HepG2 (cell line): ENCODE data around the gene UBE2O. TPM values are rescaled to one million over a fixed set of nuclear protein-coding genes. Genes with fewer than 3 reads are reported as not detected.

Experiments
- DPF2 ChIP-seq: sonication (generic); formaldehyde crosslinking; IDR thresholded peaks from 2 replicates; pipeline ENCODE4 v1.4.0; 2020; ENCODE audit warnings: mild to moderate bottlenecking, low read depth, missing genetic modification reagents, borderline replicate concordance
- EP300 ChIP-seq, 3 experiments: sonication (generic) in 1 of 3; formaldehyde crosslinking in 1 of 3; IDR thresholded peaks; 2 replicates each; pipeline versions ENCODE4 v1.5.1 to v1.6.1; 2011 to 2020; ENCODE audit warnings: low read depth in 2 of 3, low read length in 2 of 3, borderline replicate concordance in 1 of 3, improper control_type of control experiment in 1 of 3, mild to moderate bottlenecking in 1 of 3, missing genetic modification reagents in 1 of 3, moderate library complexity in 1 of 3
- FOXC1 ChIP-seq: sonication (generic); formaldehyde crosslinking; IDR thresholded peaks from 2 replicates; pipeline ENCODE4 v1.8.0; 2022; ENCODE audit warnings: mild to moderate bottlenecking, missing genetic modification reagents, borderline replicate concordance
- FOXP1 ChIP-seq, 2 experiments: fragments of 450-650 bp in 1 of 2; IDR thresholded peaks; 2 replicates each; pipeline ENCODE4 v1.6.1; 2017 to 2018; ENCODE audit warnings: antibody characterized with exemption in 1 of 2
- HMG20B ChIP-seq: conservative IDR thresholded peaks from 2 replicates; pipeline ENCODE4 v1.6.1; 2016; ENCODE audit warnings: missing genetic modification reagents, missing compliant biosample characterization
- IRX3 ChIP-seq: sonication (generic); formaldehyde crosslinking; IDR thresholded peaks from 2 replicates; pipeline ENCODE4 v1.8.1; 2023; ENCODE audit warnings: mild to moderate bottlenecking, low read depth, missing genetic modification reagents, borderline replicate concordance
- ISL2 ChIP-seq: sonication (generic); formaldehyde crosslinking; IDR thresholded peaks from 2 replicates; pipeline ENCODE4 v1.5.0; 2020; ENCODE audit warnings: missing genetic modification reagents
- KDM5B ChIP-seq: sonication (generic); formaldehyde crosslinking; IDR thresholded peaks from 2 replicates; pipeline ENCODE4 v1.4.0; 2020; ENCODE audit warnings: missing genetic modification reagents, mild to moderate bottlenecking, borderline replicate concordance
- MED1 ChIP-seq: sonication (generic); formaldehyde crosslinking; IDR thresholded peaks from 2 replicates; pipeline ENCODE4 v1.4.0; 2020; ENCODE audit warnings: missing genetic modification reagents
- MLX ChIP-seq: IDR thresholded peaks from 2 replicates; pipeline ENCODE4 v1.6.1; 2016
- PBX2 ChIP-seq: IDR thresholded peaks from 2 replicates; pipeline ENCODE4 v1.6.1; 2016; ENCODE audit warnings: control low read depth
- POGZ ChIP-seq: sonication (generic); formaldehyde crosslinking; IDR thresholded peaks from 2 replicates; pipeline ENCODE4 v1.4.0; 2020; ENCODE audit warnings: mild to moderate bottlenecking, missing genetic modification reagents
- RBM39 ChIP-seq: fragments of 200-400 bp; formaldehyde crosslinking; IDR thresholded peaks from one replicate; pipeline ENCODE4 v1.6.1; 2018; ENCODE audit warnings: antibody characterized with exemption, mild to moderate bottlenecking, low read depth, low read length; ENCODE audit not compliant: poor library complexity, severe bottlenecking
- SMAD1 ChIP-seq: sonication (generic); formaldehyde crosslinking; IDR thresholded peaks from 2 replicates; pipeline ENCODE4 v1.4.0; 2020; ENCODE audit warnings: missing genetic modification reagents, low read depth, mild to moderate bottlenecking, borderline replicate concordance
- SOX13 ChIP-seq, 3 experiments: fragments of 450-650 bp in 1 of 3; sonication (generic) in 1 of 3; formaldehyde crosslinking in 1 of 3; IDR thresholded peaks in 2 of 3; conservative IDR thresholded peaks in 1 of 3; 2 replicates each; pipeline versions ENCODE4 v1.5.0 to v1.6.1; 2016 to 2020; ENCODE audit warnings: antibody characterized with exemption in 1 of 3, mild to moderate bottlenecking in 1 of 3, missing compliant biosample characterization in 1 of 3, missing genetic modification reagents in 1 of 3, moderate library complexity in 1 of 3
- SRY ChIP-seq: sonication (generic); formaldehyde crosslinking; IDR thresholded peaks from 2 replicates; pipeline ENCODE4 v1.8.0; 2022; ENCODE audit warnings: mild to moderate bottlenecking, missing genetic modification reagents
- TP53 ChIP-seq: sonication (generic); formaldehyde crosslinking; conservative IDR thresholded peaks from 2 replicates; pipeline ENCODE4 v1.4.0; 2020; ENCODE audit warnings: missing genetic modification reagents
- U2AF2 ChIP-seq: fragments of 200-400 bp; formaldehyde crosslinking; IDR thresholded peaks from 2 replicates; pipeline ENCODE4 v1.6.1; 2017; ENCODE audit warnings: low read depth, mild to moderate bottlenecking, low read length
- ZBTB3 ChIP-seq: sonication (generic); formaldehyde crosslinking; IDR thresholded peaks from 2 replicates; pipeline ENCODE4 v1.4.0; 2020; ENCODE audit warnings: low read depth, mild to moderate bottlenecking, moderate library complexity, missing genetic modification reagents, borderline replicate concordance
- ZMAT3 ChIP-seq: sonication (generic); formaldehyde crosslinking; conservative IDR thresholded peaks from 2 replicates; pipeline ENCODE4 v1.7.0; 2021; ENCODE audit warnings: missing genetic modification reagents
- ZNF207 ChIP-seq: fragments of 450-650 bp; IDR thresholded peaks from 2 replicates; pipeline ENCODE4 v1.6.1; 2016; ENCODE audit warnings: antibody characterized with exemption, borderline replicate concordance
- ZNF253 ChIP-seq: sonication (generic); formaldehyde crosslinking; IDR thresholded peaks from 2 replicates; pipeline ENCODE4 v1.8.0; 2022; ENCODE audit warnings: mild to moderate bottlenecking, missing genetic modification reagents, borderline replicate concordance
- ZNF317 ChIP-seq: sonication (generic); formaldehyde crosslinking; IDR thresholded peaks from 2 replicates; pipeline ENCODE4 v1.5.0; 2020; ENCODE audit warnings: mild to moderate bottlenecking, missing genetic modification reagents
- ZNF558 ChIP-seq: sonication (generic); formaldehyde crosslinking; IDR thresholded peaks from 2 replicates; pipeline ENCODE4 v1.9.0; 2022; ENCODE audit warnings: mild to moderate bottlenecking, missing genetic modification reagents, borderline replicate concordance
- ZNF577 ChIP-seq: sonication (generic); formaldehyde crosslinking; IDR thresholded peaks from 2 replicates; pipeline ENCODE4 v1.4.0; 2020; ENCODE audit warnings: mild to moderate bottlenecking, low read depth, missing genetic modification reagents, borderline replicate concordance
- ZNF589 ChIP-seq: sonication (generic); formaldehyde crosslinking; conservative IDR thresholded peaks from 2 replicates; pipeline ENCODE4 v1.8.0; 2022; ENCODE audit warnings: mild to moderate bottlenecking, moderate library complexity, missing genetic modification reagents
- polyA plus RNA-seq, 8 experiments: library from polyadenylated mRNA; depleted of rRNA in 3 of 8; stranded (reverse) in 7 of 8; unstranded in 1 of 8; fragments of >200 nt; fragmentation: Illumina TruSeq in 4 of 8; extraction: Trizol in 4 of 8; gene quantifications; 2 replicates each; pipeline versions ENCODE4 v1.2.1 to v1.2.3, GENCODE V29; 2011 to 2016; ENCODE audit warnings: low read depth in 4 of 8, missing spikeins in 1 of 8, mixed read lengths in 1 of 8; ENCODE audit not compliant: insufficient read depth in 1 of 8
- total RNA-seq, 5 experiments: library from RNA; depleted of rRNA; stranded (reverse); fragments of >200 nt; fragmentation: Illumina TruSeq; extraction: Trizol; gene quantifications; 2 replicates each; pipeline ENCODE4 v1.2.3, GENCODE V29; 2016; ENCODE audit warnings: low read depth in 1 of 5
- TF ChIP-seq, protein P1 (sequence below): sonication (generic); formaldehyde crosslinking; conservative IDR thresholded peaks from 2 replicates; pipeline ENCODE4 v1.4.0; 2020; ENCODE audit warnings: missing genetic modification reagents

The UBE2O gene
- total and polyA plus RNA-seq, 2 of the 13 experiments (the other 11 are each of a cell fraction or from before 2014, with no cell fraction given) = 21.5 to 23.5 TPM

- TF ChIP-seq PBX2 = no peak
- 0 out of 2 replicates have a peak, but pooled peaks have one; percentile 33 for TF ChIP-seq SRY (CRISPR knock-in tag)
- TF ChIP-seq U2AF2 = no peak
- TF ChIP-seq FOXC1 = no peak
- TF ChIP-seq ZNF253 (CRISPR knock-in tag) = peak; percentile 99
- TF ChIP-seq ISL2 = 0 out of 2 replicates have a peak, but pooled peaks have one; percentile 56
- no peak for TF ChIP-seq RBM39
- TF ChIP-seq ZBTB3 = no peak
- no peak for TF ChIP-seq ZNF207
- no peak for TF ChIP-seq ZNF577 (CRISPR knock-in tag)
- no peak for TF ChIP-seq IRX3 (CRISPR knock-in tag)
- no peak for TF ChIP-seq HMG20B (CRISPR knock-in tag)
- 0 out of 2 replicates have a peak, but pooled peaks have one; percentile 25 for TF ChIP-seq MLX
- TF ChIP-seq POGZ (CRISPR knock-in tag) = no peak
- no peak for TF ChIP-seq SMAD1
- no peak for TF ChIP-seq ZNF558 (CRISPR knock-in tag)
- TF ChIP-seq FOXP1 (IDR thresholded peaks at IDR 0.05) = no peak
- TF ChIP-seq FOXP1 (CRISPR knock-in tag; IDR thresholded peaks at IDR 0.05) = peak; percentile 81
- no peak for TF ChIP-seq ZMAT3
- no peak for TF ChIP-seq DPF2
- TF ChIP-seq MED1 (CRISPR knock-in tag) = no peak
- TF ChIP-seq SOX13 (IDR thresholded peaks at IDR 0.05) = 0 out of 2 replicates have a peak, but pooled peaks have one; percentile 19
- peak in 1 of 2 experiments; percentile 56; a peak in 2 of 4 replicates for TF ChIP-seq SOX13 (CRISPR knock-in tag; conservative IDR thresholded peaks at IDR 0.05 in 1 of 2, IDR thresholded peaks at IDR 0.05 in 1 of 2)
- 0 out of 2 replicates have a peak, but pooled peaks have one; percentile 1 for TF ChIP-seq KDM5B (CRISPR knock-in tag)
- no peak for TF ChIP-seq ZNF317 (CRISPR knock-in tag)
- no peak for TF ChIP-seq ZNF589
- no peak for TF ChIP-seq TP53 (CRISPR knock-in tag)
- peak in 1 of 2 experiments; percentile 36; a peak in 1 of 4 replicates for TF ChIP-seq EP300 (IDR thresholded peaks at IDR 0.05; ENCODE audit: low read depth in 2 of 2, low read length in 2 of 2)
- no peak for TF ChIP-seq EP300 (CRISPR knock-in tag; IDR thresholded peaks at IDR 0.05; ENCODE audit: borderline replicate concordance)
- TF ChIP-seq, protein P1, sequence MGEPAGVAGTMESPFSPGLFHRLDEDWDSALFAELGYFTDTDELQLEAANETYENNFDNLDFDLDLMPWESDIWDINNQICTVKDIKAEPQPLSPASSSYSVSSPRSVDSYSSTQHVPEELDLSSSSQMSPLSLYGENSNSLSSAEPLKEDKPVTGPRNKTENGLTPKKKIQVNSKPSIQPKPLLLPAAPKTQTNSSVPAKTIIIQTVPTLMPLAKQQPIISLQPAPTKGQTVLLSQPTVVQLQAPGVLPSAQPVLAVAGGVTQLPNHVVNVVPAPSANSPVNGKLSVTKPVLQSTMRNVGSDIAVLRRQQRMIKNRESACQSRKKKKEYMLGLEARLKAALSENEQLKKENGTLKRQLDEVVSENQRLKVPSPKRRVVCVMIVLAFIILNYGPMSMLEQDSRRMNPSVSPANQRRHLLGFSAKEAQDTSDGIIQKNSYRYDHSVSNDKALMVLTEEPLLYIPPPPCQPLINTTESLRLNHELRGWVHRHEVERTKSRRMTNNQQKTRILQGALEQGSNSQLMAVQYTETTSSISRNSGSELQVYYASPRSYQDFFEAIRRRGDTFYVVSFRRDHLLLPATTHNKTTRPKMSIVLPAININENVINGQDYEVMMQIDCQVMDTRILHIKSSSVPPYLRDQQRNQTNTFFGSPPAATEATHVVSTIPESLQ (CRISPR knock-in tag) = no peak
Observed at GRCh38 chr17:76367642-76368041, 85.3 kb downstream of the UBE2O start (continued).
